Effector memory CD8-positive, alpha-beta T cell (primary cell): Measurements from ENCODE around the gene PDXK.
A peak's percentile ranks its signal among the peaks of the same experiment; 100 is the strongest.
"Not testable (repeated sequence)": the region's sequence is repeated elsewhere in the genome, so short reads cannot be mapped to it uniquely, and the experiment has no call there.

Experiments used
- ATAC-seq: fragments of 150-1000 bp; cut with Tn5 transposase; replicated peaks from 2 replicates; pipeline ENCODE4 v1.10.0; 2021; ENCODE audit warnings: mild to moderate bottlenecking, moderate library complexity
- DNase-seq, 3 experiments: peaks; one replicate each; pipeline ENCODE4 v3.0.0; 2021
- H3K27ac Mint-ChIP-seq, 2 donors: one replicate each; pipeline ENCODE4 v1.8.0; 2022; ENCODE audit warnings: mild to moderate bottlenecking in 2 of 2, mixed read lengths in 2 of 2, moderate library complexity in 2 of 2
- H3K27me3 Mint-ChIP-seq, 2 donors: one replicate each; pipeline ENCODE4 v1.8.0; 2022; ENCODE audit warnings: mixed read lengths in 2 of 2
- H3K36me3 Mint-ChIP-seq: one replicate; pipeline ENCODE4 v1.8.0; 2022; ENCODE audit warnings: mild to moderate bottlenecking, moderate library complexity, mixed read lengths; ENCODE audit not compliant: insufficient read depth
- H3K4me1 Mint-ChIP-seq, 2 donors: one replicate each; pipeline ENCODE4 v1.8.0; 2022; ENCODE audit warnings: low read depth in 2 of 2, mixed read lengths in 2 of 2
- H3K4me3 Mint-ChIP-seq, 2 donors: one replicate each; pipeline ENCODE4 v1.8.0; 2022; ENCODE audit warnings: mild to moderate bottlenecking in 2 of 2, mixed read lengths in 2 of 2, moderate library complexity in 2 of 2
- H3K9me3 Mint-ChIP-seq, 2 donors: one replicate each; pipeline ENCODE4 v1.8.0; 2022; ENCODE audit warnings: mixed read lengths in 2 of 2

Gene PDXK

GRCh38 chr21:43690346-43690745 lies 28.6 kb upstream of the PDXK start:
- Mint-ChIP-seq H3K9me3 (no peaks in the 10 kb centered on the region), H3K27ac (no peak overlapping the region), H3K27me3 (no peaks in the 10 kb centered on the region), H3K36me3 (peaks cover 59% of the 10 kb centered on the region), H3K4me3 (no peak overlapping the region), H3K4me1 (peaks cover 0 to 4% of the 10 kb centered on the region in 2 donors)
- DNase-seq = no peak
- no peak for ATAC-seq

DNA sequence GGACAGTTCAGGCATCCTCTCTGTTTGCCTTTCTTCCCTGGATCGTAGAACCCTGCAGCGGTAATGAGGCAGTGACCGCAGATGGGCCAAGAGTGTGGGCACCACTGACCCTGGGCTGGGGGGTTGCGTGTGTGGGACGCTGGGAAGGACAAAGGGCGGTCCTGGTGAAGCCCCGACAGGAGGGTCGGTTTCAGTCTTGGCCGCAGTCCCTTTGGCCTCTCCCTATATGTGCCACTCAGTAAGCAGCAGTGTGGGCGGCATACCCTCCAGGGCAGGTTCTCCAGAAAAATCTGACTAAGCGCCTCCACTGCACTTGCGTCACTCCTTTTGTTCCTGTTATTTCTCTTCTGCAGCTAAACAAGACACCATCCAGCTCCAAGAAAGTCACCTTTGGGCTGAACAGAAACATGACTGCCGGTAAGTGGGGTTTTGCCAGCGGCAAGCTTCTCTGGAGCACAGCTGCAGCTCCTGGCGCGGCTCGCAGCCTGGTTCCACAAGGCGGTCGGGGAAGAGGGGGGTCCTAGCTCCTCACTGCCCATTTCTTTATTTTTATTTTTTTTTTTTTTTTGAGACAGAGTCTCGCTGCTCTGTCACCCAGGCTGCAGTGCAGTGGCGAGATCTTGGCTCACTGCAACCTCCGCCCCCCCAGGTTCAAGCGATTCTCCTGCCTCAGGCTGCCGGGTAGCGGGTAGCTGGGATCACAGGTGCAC lies 27.7 kb upstream of the PDXK start:
- Mint-ChIP-seq H3K36me3 (peaks cover 60% of the 10 kb centered on the region), H3K4me3 (no peak overlapping the region), H3K27me3 (no peaks in the 10 kb centered on the region), H3K27ac (no peak overlapping the region), H3K9me3 (no peaks in the 10 kb centered on the region), H3K4me1 (peaks cover 0 to 4% of the 10 kb centered on the region in 2 donors)
- DNase-seq (no peak), ATAC-seq (no peak)

DNA sequence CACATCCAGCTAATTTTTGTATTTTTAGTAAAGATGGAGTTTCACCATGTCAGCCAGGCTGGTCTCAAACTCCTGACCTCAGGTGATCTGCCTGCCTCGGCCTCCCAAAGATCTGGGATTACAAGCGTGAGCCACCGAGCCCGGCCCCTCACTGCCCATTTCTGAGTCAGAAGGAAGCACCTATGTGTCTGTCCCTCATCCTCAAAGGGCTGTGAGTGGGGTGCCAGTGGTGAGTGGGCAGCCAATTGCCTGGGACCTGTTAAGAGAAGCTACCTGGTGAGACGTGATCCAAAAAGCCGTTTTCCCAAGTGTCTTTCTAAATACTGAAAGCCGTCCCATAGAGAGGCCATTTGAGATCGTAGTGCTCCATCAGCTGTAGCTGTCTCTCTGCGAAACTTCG lies 27.1 kb upstream of the PDXK start:
- Mint-ChIP-seq H3K36me3 (peaks cover 58% of the 10 kb centered on the region), H3K4me3 (no peak overlapping the region), H3K27me3 (no peaks in the 10 kb centered on the region), H3K27ac (no peak overlapping the region), H3K4me1 (peaks cover 0 to 4% of the 10 kb centered on the region in 2 donors), H3K9me3 (no peaks in the 10 kb centered on the region)
- ATAC-seq = no peak
- no peak for DNase-seq

DNA sequence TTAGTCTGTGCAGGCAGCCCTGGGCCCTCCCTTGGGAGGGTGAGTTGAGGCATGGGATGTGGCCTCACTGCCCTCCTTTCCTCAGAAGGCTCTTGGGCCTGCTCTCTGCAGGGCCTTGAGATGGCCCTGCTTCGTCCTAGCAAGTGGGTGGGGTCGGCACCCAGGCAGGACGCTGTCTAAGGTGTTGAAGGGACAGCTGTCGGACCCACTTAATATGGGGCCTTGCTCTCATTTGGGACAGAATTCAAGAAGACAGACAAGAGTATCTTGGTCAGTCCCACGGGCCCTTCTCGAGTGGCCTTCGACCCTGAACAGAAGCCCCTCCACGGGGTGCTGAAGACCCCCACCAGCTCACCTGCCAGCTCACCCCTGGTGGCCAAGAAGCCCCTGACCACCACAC lies 26.0 kb upstream of the PDXK start:
- ATAC-seq = no peak
- no peaks in the 10 kb centered on the region for H3K27me3 Mint-ChIP-seq
- peak overlapping the region in 1 of 2 donors; percentile 54 for H3K27ac Mint-ChIP-seq
- H3K4me3 Mint-ChIP-seq = no peak overlapping the region
- peaks cover 48% of the 10 kb centered on the region for H3K36me3 Mint-ChIP-seq
- no peak for DNase-seq
- no peaks in the 10 kb centered on the region for H3K4me1 Mint-ChIP-seq
- H3K9me3 Mint-ChIP-seq = no peaks in the 10 kb centered on the region

DNA sequence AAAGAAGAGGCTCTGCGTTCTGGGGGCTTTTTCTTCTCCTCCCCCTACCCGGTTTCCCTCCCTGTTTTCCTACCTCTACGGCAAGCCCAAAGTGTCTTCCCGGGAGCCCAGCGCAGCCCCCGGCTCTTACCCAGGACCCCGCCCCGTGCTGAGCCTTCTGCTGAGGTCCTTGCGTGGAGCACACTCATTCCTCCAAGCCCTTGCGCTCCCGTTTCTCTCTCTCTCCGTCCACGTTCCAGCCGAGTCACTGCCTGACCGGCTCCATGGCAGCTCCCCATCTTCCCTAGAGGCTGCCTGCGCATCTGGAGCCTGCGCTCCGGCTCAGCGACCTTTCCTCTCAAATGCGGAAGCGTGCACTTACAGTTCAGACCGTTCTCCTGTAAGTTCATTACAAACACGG lies 24.9 kb upstream of the PDXK start:
- no peak for ATAC-seq
- H3K4me1 Mint-ChIP-seq = no peaks in the 10 kb centered on the region
- H3K27me3 Mint-ChIP-seq = no peaks in the 10 kb centered on the region
- no peaks in the 10 kb centered on the region for H3K9me3 Mint-ChIP-seq
- H3K27ac Mint-ChIP-seq = no peak overlapping the region
- H3K36me3 Mint-ChIP-seq = peaks cover 40% of the 10 kb centered on the region
- no peak overlapping the region for H3K4me3 Mint-ChIP-seq
- DNase-seq = no peak

- peaks cover 42% of the 10 kb centered on the region for H3K36me3 Mint-ChIP-seq
Observed at GRCh38 chr21:43694437-43695079, 24.4 kb upstream of the PDXK start.

DNA sequence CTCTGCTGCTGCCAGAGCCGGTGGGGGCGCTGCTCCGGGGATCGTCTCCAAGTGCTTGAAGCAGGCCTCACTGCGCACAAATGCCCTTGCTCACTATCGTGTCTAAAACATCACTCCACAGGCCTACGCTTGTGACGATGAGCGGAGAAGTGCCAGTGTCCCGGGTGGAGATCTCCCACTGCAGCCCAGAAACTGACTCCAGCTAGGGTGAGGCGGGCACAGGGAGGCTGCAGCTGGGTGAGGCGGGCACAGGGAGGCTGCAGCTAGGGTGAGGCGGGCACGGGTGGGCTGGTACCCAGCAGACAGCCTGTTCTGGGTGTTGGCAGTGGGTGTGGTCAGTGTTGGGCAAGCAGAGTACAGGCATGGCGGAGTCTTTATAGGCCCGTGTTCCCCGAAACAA lies 22.7 kb upstream of the PDXK start:
- H3K4me3 Mint-ChIP-seq = no peak overlapping the region
- ATAC-seq = no peak

More at GRCh38 chr21:43694437-43695079, 24.4 kb upstream of the PDXK start:
- no peak overlapping the region for H3K27ac Mint-ChIP-seq
- DNase-seq = no peak
- H3K9me3 Mint-ChIP-seq = no peaks in the 10 kb centered on the region
- no peak overlapping the region for H3K4me3 Mint-ChIP-seq
- ATAC-seq = no peak
- H3K27me3 Mint-ChIP-seq = no peaks in the 10 kb centered on the region
- no peaks in the 10 kb centered on the region for H3K4me1 Mint-ChIP-seq

DNA sequence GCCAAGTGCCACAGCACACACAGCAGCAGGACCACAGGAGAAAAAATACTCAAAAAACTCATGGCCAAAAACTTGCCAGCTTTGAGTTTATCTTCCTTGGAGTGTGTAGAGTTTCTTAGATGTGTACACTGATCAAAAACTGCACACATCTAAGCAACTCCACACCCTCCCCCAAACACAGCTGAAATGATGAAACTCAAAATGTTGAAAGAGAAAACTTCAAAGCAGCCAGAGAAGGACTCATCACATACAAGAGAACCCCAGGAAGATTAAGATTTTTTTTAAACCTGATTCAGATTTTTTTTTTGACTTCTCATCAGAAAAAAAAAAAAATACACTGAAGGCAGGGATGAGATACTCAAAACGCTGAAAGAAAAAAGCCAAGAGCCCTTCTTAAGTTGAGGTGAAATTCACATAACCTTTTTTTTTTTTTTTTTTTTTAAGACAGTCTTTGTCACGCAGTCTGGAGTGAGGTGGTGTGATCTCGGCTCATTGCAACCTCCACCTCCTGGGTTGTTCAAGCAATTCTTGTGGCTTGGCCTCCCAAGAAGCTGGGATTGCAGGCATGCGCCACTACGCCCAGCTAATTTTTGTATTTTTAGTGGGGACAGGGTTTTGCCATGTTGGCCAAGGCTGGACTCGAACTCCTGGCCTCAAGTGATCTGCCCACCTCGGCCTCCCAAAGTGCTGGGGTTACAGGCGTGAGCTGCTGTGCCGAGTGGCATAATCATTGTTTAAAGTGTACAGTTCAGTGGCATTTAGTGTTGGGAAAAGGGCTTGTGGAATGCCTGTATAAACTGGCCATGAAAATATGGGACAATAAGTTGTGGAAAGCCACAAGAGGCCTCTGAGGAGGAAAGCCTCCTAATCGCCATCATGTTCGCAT lies 20.9 kb upstream of the PDXK start:
- DNase-seq (no peak), ATAC-seq (no peak)
- no peak overlapping the region for H3K4me3 Mint-ChIP-seq
- no peaks in the 10 kb centered on the region for H3K27me3 Mint-ChIP-seq
- H3K36me3 Mint-ChIP-seq = peaks cover 28% of the 10 kb centered on the region
- H3K4me1 Mint-ChIP-seq = peaks cover 3 to 6% of the 10 kb centered on the region in 2 donors
- no peak overlapping the region for H3K27ac Mint-ChIP-seq
- H3K9me3 Mint-ChIP-seq = no peaks in the 10 kb centered on the region

More for the DNA sequence above, 22.7 kb upstream of the PDXK start:
- Mint-ChIP-seq H3K9me3 (no peaks in the 10 kb centered on the region), H3K27ac (no peak overlapping the region), H3K4me1 (peaks cover 0 to 2% of the 10 kb centered on the region in 2 donors), H3K36me3 (peaks cover 37% of the 10 kb centered on the region), H3K27me3 (no peaks in the 10 kb centered on the region)
- no peak for DNase-seq

DNA sequence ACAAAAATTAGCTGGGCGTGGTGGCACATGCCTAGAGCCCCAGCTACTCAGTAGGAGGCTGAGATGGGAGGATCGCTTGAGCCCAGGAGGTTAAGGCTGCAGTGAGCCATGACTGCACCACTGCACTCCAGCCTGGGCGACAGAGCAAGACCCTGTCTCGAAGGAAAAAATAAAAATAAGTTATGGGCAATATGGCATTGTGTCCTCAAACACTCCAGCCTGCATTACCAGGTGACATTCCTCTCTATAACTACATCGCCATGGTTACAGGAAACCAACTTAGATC lies 19.5 kb upstream of the PDXK start:
- not testable (repeated sequence) for H3K27ac Mint-ChIP-seq, ATAC-seq, H3K9me3 Mint-ChIP-seq, H3K27me3 Mint-ChIP-seq, H3K4me1 Mint-ChIP-seq, DNase-seq, H3K4me3 Mint-ChIP-seq
- peaks cover 23% of the 10 kb centered on the region for H3K36me3 Mint-ChIP-seq

DNA sequence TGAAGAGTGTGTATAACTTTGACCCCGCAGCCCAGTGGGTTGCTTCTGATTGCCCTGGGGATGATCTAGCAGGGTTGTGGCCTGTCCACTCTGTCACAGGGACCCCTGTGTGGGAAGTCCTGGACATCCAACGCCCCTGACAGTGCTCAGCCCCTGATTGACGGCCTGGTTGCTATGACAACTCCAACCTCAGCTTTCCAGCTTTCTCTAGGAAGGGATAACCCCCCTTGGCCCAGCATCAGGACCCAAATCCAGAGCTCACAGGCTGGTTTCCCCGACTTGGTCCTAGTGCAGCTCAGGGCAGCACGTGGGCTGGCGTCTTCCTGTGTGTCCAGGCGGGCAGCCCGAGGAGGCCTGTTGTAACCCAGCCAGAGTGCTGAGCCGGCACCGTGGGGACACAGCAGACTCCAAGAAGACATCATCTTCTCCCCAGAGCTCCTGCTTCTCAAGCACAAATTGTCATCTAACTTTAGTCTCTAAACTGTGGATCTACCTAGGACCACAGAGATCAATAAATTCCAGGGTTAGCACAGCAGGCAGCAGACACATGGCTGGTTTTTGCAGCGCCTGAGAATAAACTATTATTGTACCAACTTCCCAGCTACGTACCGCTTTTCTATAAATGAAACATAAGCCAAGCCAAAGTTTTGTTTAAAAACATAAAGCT lies 18.9 kb upstream of the PDXK start:
- Mint-ChIP-seq H3K27me3 (no peaks in the 10 kb centered on the region), H3K9me3 (no peaks in the 10 kb centered on the region), H3K4me3 (no peak overlapping the region), H3K27ac (no peak overlapping the region), H3K4me1 (peaks cover 4 to 9% of the 10 kb centered on the region in 2 donors), H3K36me3 (peaks cover 21% of the 10 kb centered on the region)
- ATAC-seq (no peak), DNase-seq (no peak)

- peak overlapping the region; percentile 61 to 69 for H3K4me3 Mint-ChIP-seq
- H3K4me1 Mint-ChIP-seq = peaks cover 4 to 9% of the 10 kb centered on the region in 2 donors
- H3K9me3 Mint-ChIP-seq = no peaks in the 10 kb centered on the region
- peaks cover 7% of the 10 kb centered on the region for H3K36me3 Mint-ChIP-seq
- peak overlapping the region in 1 of 2 donors; percentile 17 for H3K27ac Mint-ChIP-seq
- ATAC-seq (no peak), DNase-seq (no peak)
- no peaks in the 10 kb centered on the region for H3K27me3 Mint-ChIP-seq
Observed at GRCh38 chr21:43701936-43702784, 16.8 kb upstream of the PDXK start.

DNA sequence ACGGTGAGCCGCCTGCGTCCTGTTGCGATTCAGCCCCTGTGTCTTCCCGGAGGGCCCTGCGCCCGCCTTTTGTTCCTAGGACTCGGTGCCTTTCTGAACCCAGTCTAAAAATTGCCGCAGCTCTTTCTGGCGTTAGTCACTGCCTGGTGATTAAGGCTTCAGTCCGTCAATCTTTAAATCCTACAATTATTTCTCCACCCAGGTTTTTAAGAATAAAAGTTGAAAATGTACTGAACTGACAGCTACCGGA lies 16.2 kb upstream of the PDXK start:
- H3K9me3 Mint-ChIP-seq = no peaks in the 10 kb centered on the region

More for the DNA sequence above, 16.2 kb upstream of the PDXK start:
- Mint-ChIP-seq H3K36me3 (peaks cover 7% of the 10 kb centered on the region), H3K4me1 (peaks cover 4 to 11% of the 10 kb centered on the region in 2 donors), H3K27me3 (no peaks in the 10 kb centered on the region), H3K27ac (peak overlapping the region; percentile 17 to 60), H3K4me3 (peak overlapping the region; percentile 61 to 73)
- no peak for DNase-seq
- ATAC-seq = no peak
